Measurements from ENCODE around the gene RINL. TPM values are rescaled to one million over a fixed set of nuclear protein-coding genes. Genes with fewer than 3 reads are reported as not detected.

RINL gene
- polyA plus RNA-seq, 1 of the 3 experiments (the other 2 are of a cell fraction): 3.8 TPM

GRCh38 chr19:38910488-38910887 is 32.4 kb upstream of the RINL start:
- Histone ChIP-seq H3K27ac (ENCODE audit: low read depth in 2 of 2, low read length in 1 of 2) (no peak overlapping the region), H3K27me3 (ENCODE audit: insufficient read depth) (no peaks in the 10 kb centered on the region), H3K4me2 (no peak overlapping the region), H3K79me2 (ENCODE audit: insufficient read depth) (no peaks in the 10 kb centered on the region), H3K36me3 (replicated peaks in 1 of 2; ENCODE audit: control insufficient read depth in 1 of 2, insufficient read depth in 2 of 2, low read length in 1 of 2) (peaks cover 0 to 9% of the 10 kb centered on the region in 2 experiments), H2AFZ (ENCODE audit: low read depth) (no peak overlapping the region), H3K4me1 (ENCODE audit: control insufficient read depth in 1 of 2, insufficient read depth in 2 of 2, low read depth in 1 of 2, low read length in 1 of 2) (no peaks in the 10 kb centered on the region), H3K4me3 (ENCODE audit: low read depth in 2 of 2, low read length in 1 of 2) (no peak overlapping the region), H3K9me3 (no peaks in the 10 kb centered on the region), H3F3A (replicated peaks; ENCODE audit: insufficient read depth) (no peaks in the 10 kb centered on the region), H3K9me2 (no peaks in the 10 kb centered on the region), H4K20me1 (ENCODE audit: insufficient read depth) (no peaks in the 10 kb centered on the region), H3K9ac (no peak overlapping the region)
- CTCF ChIA-PET: no interaction called here
- WGBS (ENCODE audit: low lambda C conversion rate): 93% methylated on average over 12 of the region's 12 CpGs
- POLR2A ChIA-PET: no interaction called here
- no peak for DNase-seq
- TF ChIP-seq IRF3 (IDR thresholded peaks at IDR 0.05; ENCODE audit: low read depth, low read length): no peak
- TF ChIP-seq RFX5 (IDR thresholded peaks at IDR 0.05; ENCODE audit: low read length): no peak
- TF ChIP-seq MEF2A (IDR thresholded peaks at IDR 0.05; ENCODE audit: borderline replicate concordance, low read depth): no peak
- TF ChIP-seq PBX3 (IDR thresholded peaks at IDR 0.05): no peak
- no peak for TF ChIP-seq NFIC (IDR thresholded peaks at IDR 0.05; ENCODE audit: borderline replicate concordance)
- no peak for TF ChIP-seq GATA2 (CRISPR knock-in tag; IDR thresholded peaks at IDR 0.05)
- TF ChIP-seq TAF1 (IDR thresholded peaks at IDR 0.05; ENCODE audit: borderline replicate concordance, low read depth, low read length): no peak
- no peak for TF ChIP-seq EP300 (IDR thresholded peaks at IDR 0.05; ENCODE audit: borderline replicate concordance in 1 of 2, low read depth in 1 of 2, low read length in 1 of 2)
- TF ChIP-seq YY1 (IDR thresholded peaks at IDR 0.05; ENCODE audit: low read depth): no peak
- TF ChIP-seq TCF12 (IDR thresholded peaks at IDR 0.05): no peak
- TF ChIP-seq SMC3 (IDR thresholded peaks at IDR 0.05; ENCODE audit: low read depth, low read length): no peak

GRCh38 chr19:38908911-38909310 is 30.8 kb upstream of the RINL start:
- H2AFZ ChIP-seq (ENCODE audit: low read depth): no peak overlapping the region
- H3K27me3 ChIP-seq (ENCODE audit: insufficient read depth): no peaks in the 10 kb centered on the region
- H3K4me2 ChIP-seq: no peak overlapping the region
- POLR2A ChIA-PET: no interaction called here
- H3F3A ChIP-seq (replicated peaks; ENCODE audit: insufficient read depth): no peaks in the 10 kb centered on the region
- 92% methylated on average over 9 of the region's 10 CpGs for WGBS (ENCODE audit: low lambda C conversion rate)
- no peak overlapping the region for H3K9ac ChIP-seq
- no peaks in the 10 kb centered on the region for H3K4me1 ChIP-seq (ENCODE audit: control insufficient read depth in 1 of 2, insufficient read depth in 2 of 2, low read depth in 1 of 2, low read length in 1 of 2)
- no peak overlapping the region for H3K4me3 ChIP-seq (ENCODE audit: low read depth in 2 of 2, low read length in 1 of 2)
- peaks cover 0 to 12% of the 10 kb centered on the region in 2 experiments for H3K36me3 ChIP-seq (replicated peaks in 1 of 2; ENCODE audit: control insufficient read depth in 1 of 2, insufficient read depth in 2 of 2, low read length in 1 of 2)
- H4K20me1 ChIP-seq (ENCODE audit: insufficient read depth): no peaks in the 10 kb centered on the region
- CTCF ChIA-PET: interaction anchor here (0.8 kb wide), 1 partner anchor 21 kb away, joined by 3 read pairs; the partner anchor contains the start of gene SARS2
- H3K79me2 ChIP-seq (ENCODE audit: insufficient read depth): no peaks in the 10 kb centered on the region
- no peaks in the 10 kb centered on the region for H3K9me3 ChIP-seq
- H3K27ac ChIP-seq (ENCODE audit: low read depth in 2 of 2, low read length in 1 of 2): no peak overlapping the region
- H3K9me2 ChIP-seq: no peaks in the 10 kb centered on the region
- no peak for DNase-seq
- no peak for TF ChIP-seq POLR2AphosphoS5 (IDR thresholded peaks at IDR 0.05; ENCODE audit: low read depth, low read length)
- TF ChIP-seq RFX5 (IDR thresholded peaks at IDR 0.05; ENCODE audit: low read length): no peak
- no peak for TF ChIP-seq MAX (IDR thresholded peaks at IDR 0.05; ENCODE audit: low read depth)
- no peak for TF ChIP-seq IRF3 (IDR thresholded peaks at IDR 0.05; ENCODE audit: low read depth, low read length)
- TF ChIP-seq FOSL2 (IDR thresholded peaks at IDR 0.05; ENCODE audit: borderline replicate concordance, low read depth): no peak
- no peak for TF ChIP-seq RAD21 (IDR thresholded peaks at IDR 0.05; ENCODE audit: low read length)
- TF ChIP-seq USF1 (IDR thresholded peaks at IDR 0.05; ENCODE audit: borderline replicate concordance, low read depth): no peak
- TF ChIP-seq ZBTB33 (IDR thresholded peaks at IDR 0.05; ENCODE audit: borderline replicate concordance, low read depth): no peak
- TF ChIP-seq RXRA (IDR thresholded peaks at IDR 0.05; ENCODE audit: borderline replicate concordance, low read depth): no peak
- no peak for TF ChIP-seq EP300 (IDR thresholded peaks at IDR 0.05; ENCODE audit: borderline replicate concordance in 1 of 2, low read depth in 1 of 2, low read length in 1 of 2)
- no peak for TF ChIP-seq MEF2A (IDR thresholded peaks at IDR 0.05; ENCODE audit: borderline replicate concordance, low read depth)
- no peak for TF ChIP-seq EZH2phosphoT487 (IDR thresholded peaks at IDR 0.05; ENCODE audit: borderline replicate concordance, low read depth)
- TF ChIP-seq USF2 (IDR thresholded peaks at IDR 0.05; ENCODE audit: borderline replicate concordance, low read depth, low read length): no peak
- TF ChIP-seq GABPA (IDR thresholded peaks at IDR 0.05; ENCODE audit: low read depth): no peak
